AML-193 (cell line): Measurements from ENCODE around the gene PTH2.
"Not testable (repeated sequence)": the region's sequence is repeated elsewhere in the genome, so short reads cannot be mapped to it uniquely, and the experiment has no call there.

ENCODE experiments used
- DNase-seq, 2 experiments: peaks; one replicate each; lab custom pipeline; 2025; lab: John Stamatoyannopoulos, UW

PTH2 gene

DNA sequence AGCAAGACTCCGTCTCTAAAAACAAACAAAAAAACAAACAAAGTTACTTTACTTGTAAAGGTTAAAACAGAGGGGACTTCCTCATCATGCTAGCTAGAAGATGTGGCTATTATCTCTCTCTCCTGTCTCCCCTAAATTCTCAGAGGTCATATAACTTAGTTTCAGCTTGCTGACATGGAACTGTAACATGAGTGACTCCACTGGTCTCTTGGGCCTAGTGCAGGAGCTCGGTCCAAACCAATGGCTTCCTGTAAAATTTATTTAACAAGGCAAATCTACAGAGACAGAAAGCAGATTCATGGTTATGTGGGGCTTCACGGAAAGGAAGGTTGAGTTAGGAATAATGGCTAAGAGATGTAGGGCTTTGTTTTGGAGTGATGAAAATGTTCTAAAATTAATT lies 44.7 kb downstream of the PTH2 start:
- DNase-seq = no peak

DNA sequence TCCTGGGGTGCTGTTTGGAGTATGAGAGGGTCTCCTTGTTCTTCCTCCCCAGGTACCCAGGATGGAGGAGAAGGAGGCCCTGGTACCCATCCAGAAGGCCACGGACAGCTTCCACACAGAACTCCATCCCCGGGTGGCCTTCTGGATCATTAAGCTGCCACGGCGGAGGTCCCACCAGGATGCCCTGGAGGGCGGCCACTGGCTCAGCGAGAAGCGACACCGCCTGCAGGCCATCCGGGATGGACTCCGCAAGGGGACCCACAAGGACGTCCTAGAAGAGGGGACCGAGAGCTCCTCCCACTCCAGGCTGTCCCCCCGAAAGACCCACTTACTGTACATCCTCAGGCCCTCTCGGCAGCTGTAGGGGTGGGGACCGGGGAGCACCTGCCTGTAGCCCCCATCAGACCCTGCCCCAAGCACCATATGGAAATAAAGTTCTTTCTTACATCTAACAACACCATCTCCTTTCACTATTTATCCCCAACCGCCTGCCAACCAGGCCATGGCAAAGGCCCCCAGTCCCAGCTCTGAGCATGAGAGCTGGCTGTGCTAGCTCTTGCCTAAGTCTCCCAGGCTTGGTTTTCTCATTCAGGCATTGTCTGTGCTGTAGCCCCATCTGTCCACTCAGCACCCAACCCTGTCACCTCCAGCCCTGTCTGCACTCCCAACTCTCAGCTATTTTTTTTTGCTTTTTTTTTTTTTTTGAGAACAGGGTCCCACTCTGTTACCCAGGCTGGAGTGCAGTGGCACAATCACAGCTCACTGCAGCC lies 48.4 kb downstream of the PTH2 start:
- DNase-seq = no peak

DNA sequence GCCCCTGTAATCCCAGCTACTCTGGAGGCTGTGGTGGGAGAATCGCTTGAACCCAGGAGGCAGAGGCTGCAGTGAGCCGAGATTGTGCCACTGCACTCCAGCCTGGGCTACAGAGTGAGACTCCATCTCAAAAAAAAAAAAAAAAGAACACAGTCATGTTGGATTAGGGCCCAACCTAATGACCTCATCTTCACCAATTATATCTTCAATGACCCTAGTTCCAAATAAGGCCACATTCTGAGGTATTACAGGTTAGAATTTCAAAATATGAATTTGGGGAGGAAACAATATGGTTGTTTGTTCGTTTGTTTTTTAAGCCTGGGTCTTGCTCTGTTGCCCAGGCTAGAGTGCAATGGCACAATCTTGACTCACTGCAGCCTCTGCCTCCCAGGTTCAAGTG lies 50.1 kb downstream of the PTH2 start:
- not testable (repeated sequence) for DNase-seq
